GM18951 (cell line): ENCODE measurements around the gene GABRE.
"Not testable (repeated sequence)": the region's sequence is repeated elsewhere in the genome, so short reads cannot be mapped to it uniquely, and the experiment has no call there.

Source experiments
- POLR2A ChIP-seq: IDR thresholded peaks from 4 replicates; pipeline ENCODE4 v1.6.1; 2011; ENCODE audit warnings: mild to moderate bottlenecking; ENCODE audit not compliant: insufficient read length, insufficient read depth; ENCODE audit errors: extremely low read depth
- in situ Hi-C: fragments of 300-500 bp; cut with MboI; formaldehyde crosslinking; loops from one replicate; pipeline ENCODE4 v1.12.0; 2022; ENCODE audit warnings: low sequenced_read_pairs, mixed read lengths, inconsistent platforms; ENCODE audit not compliant: unreplicated experiment

GABRE gene

DNA sequence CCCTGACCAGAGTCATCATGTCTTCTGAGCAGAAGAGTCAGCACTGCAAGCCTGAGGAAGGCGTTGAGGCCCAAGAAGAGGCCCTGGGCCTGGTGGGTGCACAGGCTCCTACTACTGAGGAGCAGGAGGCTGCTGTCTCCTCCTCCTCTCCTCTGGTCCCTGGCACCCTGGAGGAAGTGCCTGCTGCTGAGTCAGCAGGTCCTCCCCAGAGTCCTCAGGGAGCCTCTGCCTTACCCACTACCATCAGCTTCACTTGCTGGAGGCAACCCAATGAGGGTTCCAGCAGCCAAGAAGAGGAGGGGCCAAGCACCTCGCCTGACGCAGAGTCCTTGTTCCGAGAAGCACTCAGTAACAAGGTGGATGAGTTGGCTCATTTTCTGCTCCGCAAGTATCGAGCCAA lies 50.8 kb downstream of the GABRE start:
- TF ChIP-seq POLR2A, result no peak
- in situ Hi-C loops, result no loop called here

- TF ChIP-seq POLR2A, result no peak
- in situ Hi-C loops, result no loop called here
These were observed 51.8 kb downstream of the GABRE start for GRCh38 chrX:151922692-151923091.

DNA sequence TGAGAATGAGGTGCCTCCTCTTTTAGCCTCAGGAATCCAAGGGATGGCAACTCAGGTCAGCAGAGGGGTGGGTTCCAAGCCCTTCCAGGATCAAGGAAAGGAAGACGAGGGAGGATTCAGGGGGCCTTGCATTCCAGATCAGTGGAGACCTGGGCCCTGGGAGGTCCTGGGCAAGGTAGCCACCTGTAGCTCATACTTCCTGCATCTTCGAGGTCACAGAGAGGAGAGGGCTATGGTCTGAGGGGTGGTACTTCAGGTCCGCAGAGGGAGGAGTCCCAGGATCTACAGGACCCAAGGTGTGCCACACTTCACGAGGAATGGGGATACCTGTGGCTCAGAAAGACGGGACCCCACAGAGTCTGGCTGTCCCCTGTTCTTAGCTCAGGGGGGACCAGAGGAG lies 52.6 kb downstream of the GABRE start:
- in situ Hi-C loops, result no loop called here
- TF ChIP-seq POLR2A, result no peak

DNA sequence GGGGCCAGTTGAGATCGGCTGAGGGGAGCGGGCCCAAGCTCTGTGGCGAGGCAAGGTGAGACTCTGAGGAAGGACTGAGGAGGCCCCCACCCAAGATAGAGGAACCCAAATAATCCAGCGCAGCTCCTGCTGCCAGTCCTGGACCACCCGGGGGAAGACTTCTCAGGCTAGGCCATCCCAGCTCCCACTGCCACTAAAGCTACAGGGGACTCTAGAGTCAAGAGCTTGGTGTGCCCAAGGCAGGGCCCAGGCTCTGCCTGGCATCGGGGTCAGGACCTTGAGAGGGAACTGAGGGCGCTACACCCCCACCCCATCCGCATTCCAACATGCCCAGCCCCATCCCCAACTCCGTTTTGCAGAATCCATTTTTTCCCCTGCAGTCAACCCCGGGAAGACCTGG lies 53.2 kb downstream of the GABRE start:
- in situ Hi-C loops, result no loop called here
- TF ChIP-seq POLR2A, result no peak

DNA sequence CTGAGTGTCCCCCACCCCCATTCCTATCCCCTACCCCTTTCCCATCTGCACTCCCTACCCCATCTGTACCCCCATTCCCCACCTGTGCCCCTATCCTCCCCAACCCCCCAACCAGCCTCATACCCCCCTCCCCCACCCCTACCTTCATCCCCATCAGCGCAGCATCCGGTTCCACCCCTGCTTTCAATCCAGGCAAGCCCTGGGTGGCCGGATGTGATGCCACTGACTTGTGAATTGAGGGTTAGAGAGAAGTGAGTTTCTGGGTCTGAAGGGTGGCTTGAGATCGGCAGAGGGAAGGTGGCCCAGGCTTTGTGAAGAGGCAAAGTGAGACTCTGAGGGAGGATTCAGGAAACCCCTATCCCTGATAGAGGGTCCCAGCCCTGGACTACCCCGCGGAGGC lies 53.9 kb downstream of the GABRE start:
- no peak for TF ChIP-seq POLR2A
- in situ Hi-C loops, result no loop called here

DNA sequence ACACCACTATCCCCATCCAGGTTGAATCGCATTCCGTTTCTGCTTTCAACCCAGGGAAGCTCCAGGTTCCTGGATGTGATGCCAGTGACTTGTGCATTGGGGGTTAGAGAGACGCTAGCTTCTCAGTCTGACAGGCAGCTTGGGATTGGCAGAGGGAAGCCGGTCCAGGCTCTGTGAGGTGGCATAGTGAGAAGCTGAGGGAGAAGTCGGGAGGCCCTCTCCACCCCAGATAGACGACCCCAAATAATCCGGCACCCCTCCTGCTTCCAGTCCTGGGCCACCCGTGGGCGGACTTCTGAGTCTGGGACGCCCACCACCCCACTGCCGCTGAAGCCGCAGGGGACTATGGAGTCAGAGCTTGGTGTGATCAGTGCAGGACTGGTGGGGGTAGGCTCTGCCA lies 54.4 kb downstream of the GABRE start:
- TF ChIP-seq POLR2A, result no peak
- in situ Hi-C loops, result no loop called here

DNA sequence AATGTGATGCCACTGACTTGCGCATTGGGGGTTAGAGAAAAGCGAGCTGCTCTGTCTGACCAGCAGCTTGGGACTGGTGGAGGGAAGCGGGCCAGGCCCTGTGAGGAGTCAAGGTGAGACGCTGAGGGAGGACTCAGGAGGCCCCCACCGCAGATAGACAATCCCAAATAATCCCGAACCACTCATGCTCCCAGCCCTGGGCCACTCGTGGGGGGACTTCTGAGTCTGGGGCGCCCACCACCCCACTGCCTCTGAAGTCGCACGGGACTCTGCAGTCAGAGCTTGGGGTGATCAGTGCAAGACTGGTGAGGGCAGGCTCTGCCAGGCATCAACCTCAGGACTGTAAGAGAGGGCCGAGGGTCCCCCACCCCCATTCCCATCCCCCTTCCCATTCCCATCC lies 54.9 kb downstream of the GABRE start:
- in situ Hi-C loops, result no loop called here
- TF ChIP-seq POLR2A, result no peak

GRCh38 chrX:151918736-151919135 lies 55.7 kb downstream of the GABRE start:
- in situ Hi-C loops, result not testable (repeated sequence)

GRCh38 chrX:151912780-151913179 lies 61.7 kb downstream of the GABRE start, which contains the start of gene MAGEA4:
Gene MAGEA4, plus strand, starts transcription at chrX:151912889. Its CDS starts 10,776 bp downstream, at chrX:151923665.
- in situ Hi-C loops, result no loop called here
- TF ChIP-seq POLR2A, result no peak

GRCh38 chrX:151912221-151912620 lies 62.3 kb downstream of the GABRE start:
- no peak for TF ChIP-seq POLR2A
- in situ Hi-C loops, result no loop called here

DNA sequence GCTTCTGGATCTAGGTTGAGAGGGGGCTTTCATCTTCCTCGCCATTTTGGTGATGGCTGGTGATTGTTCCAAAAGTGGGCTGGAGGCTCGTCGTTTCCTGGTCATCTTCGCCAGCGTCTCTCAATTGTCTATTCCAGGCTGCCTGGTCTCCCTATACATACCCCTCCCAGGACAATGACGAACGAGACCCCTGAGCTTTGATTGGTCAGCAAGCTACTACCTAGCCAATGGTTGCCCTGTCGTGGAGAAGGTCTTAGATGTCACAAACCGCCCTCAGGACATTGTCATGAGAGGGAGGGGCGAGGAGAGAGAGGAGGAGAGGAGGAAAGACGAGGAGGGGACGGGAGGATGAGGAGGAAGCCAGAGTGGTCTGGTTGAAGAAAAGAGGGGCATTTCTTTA lies 69.5 kb downstream of the GABRE start:
- in situ Hi-C loops, result no loop called here
- no peak for TF ChIP-seq POLR2A
